Dendritic cell treated with granulocyte-macrophage colony-stimulating factor and Interleukin-4, amounts not matched to agents 40 ng/mL and 50 ng/mL, for 4 days (primary cell): ENCODE data around the gene PRR33.
A peak's percentile ranks its signal among the peaks of the same experiment; 100 is the strongest.
"Not testable (repeated sequence)": the region's sequence is repeated elsewhere in the genome, so short reads cannot be mapped to it uniquely, and the experiment has no call there.

Source experiments
- H3K27ac Mint-ChIP-seq: one replicate; pipeline ENCODE4 v1.8.0; 2022; ENCODE audit warnings: mild to moderate bottlenecking, mixed read lengths
- H3K27me3 Mint-ChIP-seq: one replicate; pipeline ENCODE4 v1.8.0; 2022; ENCODE audit warnings: mild to moderate bottlenecking, mixed read lengths
- H3K36me3 Mint-ChIP-seq: one replicate; pipeline ENCODE4 v1.8.0; 2022; ENCODE audit warnings: low read depth, mixed read lengths
- H3K4me1 Mint-ChIP-seq: one replicate; pipeline ENCODE4 v1.8.0; 2022; ENCODE audit warnings: low read depth, mixed read lengths
- H3K4me3 Mint-ChIP-seq: one replicate; pipeline ENCODE4 v1.8.0; 2022; ENCODE audit warnings: mild to moderate bottlenecking, moderate library complexity, mixed read lengths
- H3K9me3 Mint-ChIP-seq: one replicate; pipeline ENCODE4 v1.8.0; 2022; ENCODE audit warnings: mixed read lengths
- intact Hi-C: fragments of 100-400 bp; cut with micrococcal nuclease; formaldehyde crosslinking; loops from one replicate; pipeline ENCODE4 v1.15.0; 2022

Gene PRR33

DNA sequence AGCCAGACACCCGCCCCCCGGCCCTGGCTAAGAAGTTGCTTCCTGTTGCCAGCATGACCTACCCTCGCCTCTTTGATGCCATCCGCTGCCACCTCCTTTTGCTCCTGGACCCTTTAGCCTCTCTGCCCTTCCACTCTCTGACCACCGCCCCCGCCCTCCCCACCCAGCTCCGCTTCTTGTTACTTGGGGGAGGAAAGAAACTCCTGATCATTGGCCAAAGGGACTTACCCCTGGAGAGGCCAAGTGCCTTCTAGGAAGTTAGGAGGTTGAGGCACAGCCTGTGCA lies at the start of gene PRR33:
TSS of gene PRR33 (minus strand) at position 65 of the 285 bp plus-strand sequence. CDS start 1,311 bp downstream, outside the sequence.
- Mint-ChIP-seq H3K27ac (no peak within 1 kb of the TSS), H3K36me3 (peaks cover 21% of the 10 kb centered on the region), H3K27me3 (peaks cover 42% of the 10 kb centered on the region), H3K9me3 (no peaks in the 10 kb centered on the region), H3K4me1 (peaks cover 59% of the 10 kb centered on the region), H3K4me3 (no peak within 1 kb of the TSS)
- intact Hi-C loops = no loop called here

DNA sequence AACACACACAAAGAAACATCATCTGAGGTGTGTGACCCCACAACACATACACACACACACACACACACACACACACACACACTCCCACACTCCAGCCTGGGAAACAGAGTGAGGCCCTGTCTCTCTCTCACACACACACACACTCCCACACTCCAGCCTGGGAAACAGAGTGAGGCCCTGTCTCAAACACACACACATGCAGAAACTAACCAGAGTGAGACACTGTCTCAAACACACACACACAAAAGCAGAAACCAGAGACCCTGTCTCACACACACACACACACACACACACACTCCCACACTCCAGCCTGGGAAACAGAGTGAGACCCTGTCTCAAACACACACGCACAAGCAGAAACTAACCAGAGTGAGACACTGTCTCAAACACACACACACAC lies 48.1 kb upstream of the PRR33 start:
- H3K9me3 Mint-ChIP-seq, H3K4me3 Mint-ChIP-seq, H3K36me3 Mint-ChIP-seq: not testable (repeated sequence)
- H3K4me1 Mint-ChIP-seq = peaks cover 12% of the 10 kb centered on the region
- peak overlapping the region; percentile 7 for H3K27ac Mint-ChIP-seq
- intact Hi-C loops = loop anchor here (1.0 kb wide), 1 partner anchor 26 kb away; no protein-coding TSS in a partner anchor
- peaks cover 26% of the 10 kb centered on the region for H3K27me3 Mint-ChIP-seq

DNA sequence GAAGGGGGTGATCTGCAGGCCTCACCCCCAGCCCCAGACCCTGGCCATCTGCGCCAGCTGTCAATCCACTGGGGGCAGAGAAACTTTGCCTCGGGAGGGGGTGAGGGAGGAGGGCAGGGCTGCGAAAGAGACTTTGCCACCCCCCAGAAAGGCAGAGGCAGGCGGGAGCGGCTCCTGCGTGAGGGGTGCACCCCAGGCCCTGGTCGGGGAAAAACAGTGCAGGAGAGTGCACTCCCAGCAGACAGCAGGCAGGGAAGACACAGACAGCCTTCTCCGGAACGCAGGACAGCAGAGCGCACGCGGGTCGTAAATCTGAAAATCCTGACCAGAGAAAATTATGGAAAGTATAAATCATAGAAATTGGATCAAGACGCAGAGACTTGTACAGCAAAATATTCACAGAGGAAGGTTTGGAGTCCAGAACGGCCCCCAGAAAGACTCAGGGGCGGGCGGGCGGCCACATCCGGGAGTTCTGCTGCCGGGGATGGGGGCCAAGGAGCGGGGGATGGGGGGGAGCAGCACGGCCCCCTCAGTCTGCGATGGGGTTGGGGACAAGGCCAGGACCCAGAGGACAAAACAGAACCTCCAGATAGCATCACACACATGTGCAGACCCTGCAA lies 47.4 kb upstream of the PRR33 start:
- Mint-ChIP-seq H3K27me3 (peaks cover 31% of the 10 kb centered on the region), H3K9me3 (no peaks in the 10 kb centered on the region), H3K27ac (no peak overlapping the region), H3K36me3 (no peaks in the 10 kb centered on the region), H3K4me3 (no peak overlapping the region), H3K4me1 (peaks cover 12% of the 10 kb centered on the region)
- intact Hi-C loops = loop anchor here (1.0 kb wide), 1 partner anchor 26 kb away; no protein-coding TSS in a partner anchor

DNA sequence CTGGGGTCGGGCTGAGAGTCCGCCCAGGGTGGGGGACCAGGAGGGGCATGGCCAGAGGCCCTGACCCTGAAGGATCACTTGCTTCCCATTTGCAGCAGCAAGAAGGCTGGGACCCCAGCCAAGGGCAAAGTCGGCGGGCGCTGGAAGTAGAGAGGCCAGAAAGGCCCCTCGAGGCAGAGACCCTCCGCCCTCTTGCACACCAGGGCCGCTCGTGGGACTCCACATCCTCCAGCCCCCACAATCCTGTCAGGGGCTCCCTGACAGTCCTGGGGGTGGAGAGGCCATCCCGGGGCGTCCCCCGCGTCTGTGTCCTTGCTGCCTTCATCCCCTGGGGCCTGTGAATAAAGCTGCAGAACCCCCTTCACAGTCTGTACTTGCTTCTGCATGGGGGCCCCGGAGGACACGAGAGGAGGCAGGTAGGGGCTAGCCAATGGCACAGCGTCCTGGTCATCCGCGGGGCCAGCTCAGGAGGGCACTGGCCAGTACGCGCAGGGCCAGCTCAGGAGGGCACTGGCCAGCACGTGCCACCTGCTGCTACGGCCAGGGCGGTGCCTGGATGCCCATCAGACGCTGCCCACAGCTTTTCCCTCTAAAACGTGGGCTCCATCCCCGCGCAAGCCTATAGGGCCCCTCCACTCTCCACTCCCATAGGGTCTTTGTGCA lies 46.8 kb upstream of the PRR33 start:
- intact Hi-C loops = loop anchor here (1.0 kb wide), 1 partner anchor 25 kb away; no protein-coding TSS in a partner anchor
- no peak overlapping the region for H3K4me3 Mint-ChIP-seq
- H3K27ac Mint-ChIP-seq = no peak overlapping the region
- peaks cover 36% of the 10 kb centered on the region for H3K27me3 Mint-ChIP-seq
- no peaks in the 10 kb centered on the region for H3K36me3 Mint-ChIP-seq
- H3K4me1 Mint-ChIP-seq = peaks cover 12% of the 10 kb centered on the region
- no peaks in the 10 kb centered on the region for H3K9me3 Mint-ChIP-seq

DNA sequence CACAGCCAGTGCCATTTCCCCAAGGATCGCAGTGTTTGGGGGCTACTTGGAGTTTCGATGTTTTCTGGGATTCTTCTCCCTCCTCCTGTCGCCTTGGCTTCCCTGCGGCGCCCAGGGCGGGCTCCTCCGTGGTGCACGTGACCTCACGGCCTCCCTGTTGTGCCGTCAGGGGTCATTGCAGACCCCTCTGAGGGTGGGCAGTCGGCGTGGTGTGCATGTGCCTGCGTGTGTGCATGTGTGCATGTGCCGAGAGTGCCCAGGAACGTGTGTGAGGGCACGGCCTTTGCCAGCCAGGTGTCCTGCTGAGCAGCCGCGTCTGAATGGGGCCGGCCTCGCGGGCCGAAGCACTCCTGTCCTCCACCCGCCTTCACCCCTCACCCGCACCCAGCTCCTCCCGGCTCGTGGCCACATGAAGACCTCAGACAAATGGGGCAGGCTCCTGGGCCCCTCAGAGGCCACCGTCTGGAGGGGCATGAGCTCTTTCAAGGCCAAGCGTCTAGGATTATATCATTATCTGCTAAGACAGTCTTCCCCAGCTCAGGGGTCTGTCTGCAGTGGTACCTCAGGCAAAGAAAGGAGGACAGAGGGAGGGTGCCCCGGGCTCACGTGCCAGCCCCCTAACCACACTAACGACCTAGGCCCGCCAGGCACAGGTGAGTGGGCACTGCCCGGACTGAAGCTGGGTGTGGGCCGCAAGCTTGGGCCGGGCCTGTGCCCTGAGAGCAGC lies 46.1 kb upstream of the PRR33 start:
- Mint-ChIP-seq H3K36me3 (no peaks in the 10 kb centered on the region), H3K27me3 (peaks cover 42% of the 10 kb centered on the region), H3K27ac (no peak overlapping the region), H3K4me1 (peaks cover 12% of the 10 kb centered on the region), H3K4me3 (no peak overlapping the region), H3K9me3 (no peaks in the 10 kb centered on the region)
- intact Hi-C loops = no loop called here

DNA sequence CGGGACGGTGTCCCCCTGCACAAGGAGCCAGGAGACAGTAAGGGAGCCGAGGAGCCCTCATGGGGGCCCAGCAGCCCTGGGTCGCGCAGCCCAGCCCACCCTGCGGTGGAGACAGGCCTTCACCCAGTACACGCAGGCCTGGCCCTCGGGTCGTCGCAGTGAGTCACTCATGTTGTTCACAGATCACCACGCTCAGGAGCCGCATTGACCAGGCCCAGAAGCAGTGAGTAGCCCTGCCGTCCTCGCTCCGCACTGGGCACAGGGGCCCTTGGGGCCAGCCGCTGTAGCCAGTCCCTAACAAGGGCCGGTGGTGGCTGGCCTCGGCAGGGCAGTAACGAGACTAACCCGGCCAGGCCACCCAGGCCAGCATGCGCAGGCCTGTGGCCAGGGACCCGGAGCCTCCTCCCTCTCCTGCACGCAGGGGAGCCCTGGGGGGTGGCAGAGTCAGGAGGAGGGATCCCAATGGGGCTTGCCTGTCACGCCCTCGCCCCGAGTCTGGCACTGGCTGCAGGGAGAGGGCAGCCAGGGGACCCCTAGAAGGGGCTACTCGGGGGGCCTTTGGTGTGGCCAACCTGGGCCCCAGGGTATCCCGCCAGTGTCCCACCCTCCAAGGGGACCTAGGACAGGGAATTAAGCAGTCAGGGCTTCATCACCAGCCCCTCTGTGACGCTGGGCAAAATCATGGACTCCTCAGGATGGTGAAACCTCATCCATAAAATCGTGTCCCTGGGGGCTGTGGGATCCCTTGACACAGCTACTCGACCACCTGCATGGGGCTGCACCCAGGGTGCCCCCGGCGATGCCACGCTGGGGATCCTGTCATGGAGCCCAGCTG lies 45.3 kb upstream of the PRR33 start:
- Mint-ChIP-seq H3K27ac (no peak overlapping the region), H3K36me3 (no peaks in the 10 kb centered on the region), H3K9me3 (no peaks in the 10 kb centered on the region), H3K4me3 (no peak overlapping the region), H3K4me1 (peaks cover 13% of the 10 kb centered on the region), H3K27me3 (peaks cover 46% of the 10 kb centered on the region)
- intact Hi-C loops = no loop called here

- Mint-ChIP-seq H3K27me3 (peaks cover 52% of the 10 kb centered on the region), H3K4me3 (no peak overlapping the region), H3K9me3 (no peaks in the 10 kb centered on the region), H3K4me1 (peaks cover 21% of the 10 kb centered on the region), H3K27ac (no peak overlapping the region), H3K36me3 (no peaks in the 10 kb centered on the region)
- intact Hi-C loops = no loop called here
Measured at GRCh38 chr11:1936072-1936780, 44.5 kb upstream of the PRR33 start.

GRCh38 chr11:1935156-1936071 lies 43.7 kb upstream of the PRR33 start:
- Mint-ChIP-seq H3K9me3 (no peaks in the 10 kb centered on the region), H3K4me1 (peaks cover 22% of the 10 kb centered on the region), H3K36me3 (no peaks in the 10 kb centered on the region), H3K27me3 (peaks cover 54% of the 10 kb centered on the region), H3K4me3 (no peak overlapping the region), H3K27ac (no peak overlapping the region)
- intact Hi-C loops = no loop called here

DNA sequence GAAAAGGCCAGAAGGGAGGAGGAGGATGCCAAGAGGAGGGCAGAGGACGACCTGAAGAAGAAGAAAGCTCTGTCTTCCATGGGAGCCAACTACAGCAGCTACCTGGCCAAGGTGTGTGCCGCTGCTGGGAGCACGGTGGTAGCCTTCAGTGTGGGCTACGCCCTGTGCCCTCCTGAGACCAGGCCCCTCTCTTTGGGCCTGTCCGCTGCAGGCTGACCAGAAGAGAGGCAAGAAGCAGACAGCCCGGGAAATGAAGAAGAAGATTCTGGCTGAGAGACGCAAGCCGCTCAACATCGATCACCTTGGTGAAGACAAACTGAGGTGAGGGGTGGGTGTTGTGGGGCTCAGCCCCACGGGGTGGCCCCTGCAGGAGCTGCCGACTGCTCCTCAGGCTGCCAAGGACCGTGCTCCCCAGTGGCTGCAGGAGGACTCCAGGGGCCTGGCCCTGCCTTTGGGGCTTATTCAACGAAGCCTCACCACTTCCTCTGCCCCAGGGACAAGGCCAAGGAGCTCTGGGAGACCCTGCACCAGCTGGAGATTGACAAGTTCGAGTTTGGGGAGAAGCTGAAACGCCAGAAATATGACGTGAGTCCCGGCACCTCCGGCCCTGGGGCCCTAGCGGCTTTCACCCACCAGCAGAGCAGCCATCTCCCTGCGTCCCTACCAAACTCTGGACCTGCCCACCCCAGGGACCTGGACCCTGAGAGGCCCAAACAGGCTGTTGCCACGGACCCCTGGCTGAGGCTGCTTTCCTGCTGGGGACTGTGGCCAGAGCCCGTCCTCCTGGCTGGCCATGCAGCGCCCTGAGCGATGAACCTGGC lies 42.9 kb upstream of the PRR33 start:
- no peaks in the 10 kb centered on the region for H3K9me3 Mint-ChIP-seq
- peaks cover 16% of the 10 kb centered on the region for H3K4me1 Mint-ChIP-seq
- peaks cover 57% of the 10 kb centered on the region for H3K27me3 Mint-ChIP-seq
- H3K27ac Mint-ChIP-seq = no peak overlapping the region
- H3K36me3 Mint-ChIP-seq = no peaks in the 10 kb centered on the region
- H3K4me3 Mint-ChIP-seq = no peak overlapping the region
- intact Hi-C loops = no loop called here

DNA sequence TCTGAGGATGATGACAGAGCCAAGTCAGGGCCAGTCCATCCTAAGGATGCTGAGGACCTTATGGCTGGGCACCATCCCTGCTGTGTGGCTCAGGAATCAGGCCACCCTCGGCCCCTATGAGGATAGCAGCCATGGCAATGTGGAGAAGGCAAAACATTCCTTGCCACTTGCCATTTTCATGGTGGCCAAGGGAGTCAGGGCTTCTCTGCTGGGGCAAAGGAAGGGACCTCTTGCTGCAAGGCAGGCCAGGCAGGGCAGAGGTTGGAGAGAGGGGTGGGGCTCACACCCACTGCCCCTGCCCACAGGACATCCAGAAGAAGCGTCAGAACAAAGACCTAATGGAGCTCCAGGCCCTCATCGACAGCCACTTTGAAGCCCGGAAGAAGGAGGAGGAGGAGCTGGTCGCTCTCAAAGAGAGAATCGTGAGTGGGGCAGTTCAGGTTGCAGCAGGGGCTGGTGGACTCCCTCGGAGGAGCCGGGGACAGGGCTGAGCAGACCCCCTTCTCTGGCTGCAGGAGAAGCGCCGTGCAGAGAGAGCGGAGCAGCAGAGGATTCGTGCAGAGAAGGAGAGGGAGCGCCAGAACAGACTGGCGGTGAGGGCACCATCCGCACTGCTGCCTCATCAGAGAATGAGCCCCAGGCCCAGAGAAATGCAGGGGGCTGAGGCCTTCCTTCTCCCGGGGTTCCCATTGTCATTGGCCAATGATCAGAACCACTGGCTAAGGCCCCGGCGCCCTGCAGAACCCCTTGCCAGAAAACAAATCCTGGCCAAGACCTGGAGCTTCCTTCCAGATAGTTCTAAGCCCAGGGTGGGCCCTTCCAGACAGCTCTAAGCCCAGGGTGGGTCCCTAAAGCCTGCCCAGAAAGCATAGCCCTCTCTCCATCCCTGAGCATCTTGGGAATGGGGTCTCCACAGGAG lies 42.0 kb upstream of the PRR33 start:
- intact Hi-C loops = no loop called here

DNA sequence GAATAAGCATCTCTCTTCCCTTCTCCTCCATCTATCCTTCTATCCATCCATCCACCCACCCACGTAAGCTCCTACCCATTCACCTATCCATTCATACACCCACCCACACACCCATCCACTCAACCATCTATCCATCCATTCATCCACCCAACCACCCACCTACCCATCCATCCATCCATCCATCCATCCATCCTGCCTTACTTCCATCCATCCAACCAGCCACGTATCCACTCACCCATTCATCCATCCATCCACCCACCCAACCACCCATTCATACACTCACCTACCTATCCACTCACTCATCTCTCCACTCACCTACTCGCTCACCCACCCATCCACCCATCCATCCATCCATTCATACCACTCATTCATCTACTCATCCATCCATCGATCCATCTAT lies 41.0 kb upstream of the PRR33 start:
- Mint-ChIP-seq H3K4me1 (peaks cover 10% of the 10 kb centered on the region), H3K27ac (no peak overlapping the region), H3K36me3 (no peaks in the 10 kb centered on the region), H3K27me3 (peaks cover 61% of the 10 kb centered on the region), H3K9me3 (no peaks in the 10 kb centered on the region), H3K4me3 (no peak overlapping the region)
- intact Hi-C loops = no loop called here

More for the DNA sequence above, 42.0 kb upstream of the PRR33 start:
- Mint-ChIP-seq H3K4me3 (no peak overlapping the region), H3K27me3 (peaks cover 58% of the 10 kb centered on the region), H3K4me1 (peaks cover 10% of the 10 kb centered on the region), H3K27ac (no peak overlapping the region), H3K36me3 (no peaks in the 10 kb centered on the region), H3K9me3 (no peaks in the 10 kb centered on the region)
